Measurements from ENCODE around the gene FAF1.

Gene FAF1

GRCh38 chr1:50693829-50694228, 266.2 kb downstream of the FAF1 start:
- DNase-seq: no peak

GRCh38 chr1:50684185-50684584, 275.9 kb downstream of the FAF1 start:
- no peak for DNase-seq

GRCh38 chr1:50681931-50682330, 278.1 kb downstream of the FAF1 start:
- no peak for DNase-seq

GRCh38 chr1:50667710-50668356, 292.2 kb downstream of the FAF1 start:
- DNase-seq: no peak

GRCh38 chr1:50667272-50667671, 292.8 kb downstream of the FAF1 start:
- DNase-seq: no peak

- no peak for DNase-seq
Observed at GRCh38 chr1:50666849-50667248, 293.2 kb downstream of the FAF1 start.

GRCh38 chr1:50665413-50665812, 294.7 kb downstream of the FAF1 start:
- DNase-seq: no peak

GRCh38 chr1:50661626-50662025, 298.4 kb downstream of the FAF1 start:
- DNase-seq: no peak

GRCh38 chr1:50659107-50659662, 300.9 kb downstream of the FAF1 start:
- no peak for DNase-seq

GRCh38 chr1:50658459-50659076, 301.5 kb downstream of the FAF1 start:
- DNase-seq: no peak

- DNase-seq: no peak
Observed at GRCh38 chr1:50656931-50657330, 303.1 kb downstream of the FAF1 start.

GRCh38 chr1:50651476-50652263, 308.4 kb downstream of the FAF1 start:
- DNase-seq: no peak

- no peak for DNase-seq
Observed at GRCh38 chr1:50646526-50646925, 313.5 kb downstream of the FAF1 start.

GRCh38 chr1:50645139-50645538, 314.9 kb downstream of the FAF1 start:
- DNase-seq: no peak

GRCh38 chr1:50644447-50645105, 315.5 kb downstream of the FAF1 start:
- DNase-seq: no peak

- DNase-seq: no peak
Observed at GRCh38 chr1:50637460-50637859, 322.6 kb downstream of the FAF1 start.

GRCh38 chr1:50634251-50634650, 325.8 kb downstream of the FAF1 start:
- DNase-seq: no peak

GRCh38 chr1:50633465-50633864, 326.6 kb downstream of the FAF1 start:
- DNase-seq: no peak

GRCh38 chr1:50631161-50631560, 328.9 kb downstream of the FAF1 start:
- DNase-seq: no peak

- DNase-seq: no peak
Observed at GRCh38 chr1:50622259-50622658, 337.8 kb downstream of the FAF1 start.

- DNase-seq: peak; percentile 48
Observed at GRCh38 chr1:50620680-50621329, 339.3 kb downstream of the FAF1 start.

- DNase-seq: no peak
Observed at GRCh38 chr1:50615036-50615750, 344.9 kb downstream of the FAF1 start.
